RWPE2 (cell line): ENCODE measurements around the gene EEF1G.
"Not testable (repeated sequence)": the region's sequence is repeated elsewhere in the genome, so short reads cannot be mapped to it uniquely, and the experiment has no call there.

Source experiments
- ATAC-seq: fragments of 200-7000 bp; cut with Tn5 transposase; 3 replicates; pipeline ENCODE4 v1.9.1; 2021; ENCODE audit warnings: low read depth
- DNase-seq: peaks from one replicate; pipeline ENCODE4 v3.0.0-alpha.2; 2020; ENCODE audit warnings: low spot score
- H3K27ac ChIP-seq: fragments of 450-650 bp; 2 replicates; pipeline ENCODE4 v1.5.1; 2017; ENCODE audit warnings: mild to moderate bottlenecking; ENCODE audit not compliant: poor library complexity, severe bottlenecking
- H3K27me3 ChIP-seq: fragments of 250-450 bp; sonication (Bioruptor Pico); 2 replicates; pipeline ENCODE4 v1.5.1; 2021; ENCODE audit warnings: mild to moderate bottlenecking, moderate library complexity; ENCODE audit not compliant: insufficient read depth, poor library complexity, severe bottlenecking
- H3K36me3 ChIP-seq: fragments of 250-450 bp; sonication (Bioruptor Pico); 2 replicates; pipeline ENCODE4 v1.5.1; 2020; ENCODE audit warnings: low read depth, mild to moderate bottlenecking, moderate library complexity
- H3K4me1 ChIP-seq: fragments of 250-450 bp; sonication (Bioruptor Pico); 2 replicates; pipeline ENCODE4 v1.5.1; 2021; ENCODE audit warnings: mild to moderate bottlenecking, moderate library complexity; ENCODE audit not compliant: insufficient read depth, poor library complexity, severe bottlenecking
- H3K4me3 ChIP-seq: fragments of 250-450 bp; sonication (Bioruptor Pico); 2 replicates; pipeline ENCODE4 v1.5.1; 2021; ENCODE audit warnings: mild to moderate bottlenecking, moderate library complexity; ENCODE audit not compliant: severe bottlenecking
- H3K9me3 ChIP-seq: fragments of 250-450 bp; sonication (Bioruptor Pico); 2 replicates; pipeline ENCODE4 v1.5.1; 2021; ENCODE audit warnings: mild to moderate bottlenecking, moderate library complexity; ENCODE audit not compliant: severe bottlenecking
- TF ChIP-seq, protein P1 (sequence below): fragments of 450-650 bp; IDR thresholded peaks from one replicate; pipeline ENCODE4 v1.5.1; 2017; ENCODE audit warnings: mild to moderate bottlenecking, moderate library complexity; ENCODE audit not compliant: poor library complexity, severe bottlenecking

The EEF1G gene

GRCh38 chr11:62560566-62561103, 13.1 kb downstream of the EEF1G start:
- H3K4me1 ChIP-seq: peaks cover 48% of the 10 kb centered on the region
- no peaks in the 10 kb centered on the region for H3K9me3 ChIP-seq
- ATAC-seq: peak; percentile 69
- TF ChIP-seq, protein P1, sequence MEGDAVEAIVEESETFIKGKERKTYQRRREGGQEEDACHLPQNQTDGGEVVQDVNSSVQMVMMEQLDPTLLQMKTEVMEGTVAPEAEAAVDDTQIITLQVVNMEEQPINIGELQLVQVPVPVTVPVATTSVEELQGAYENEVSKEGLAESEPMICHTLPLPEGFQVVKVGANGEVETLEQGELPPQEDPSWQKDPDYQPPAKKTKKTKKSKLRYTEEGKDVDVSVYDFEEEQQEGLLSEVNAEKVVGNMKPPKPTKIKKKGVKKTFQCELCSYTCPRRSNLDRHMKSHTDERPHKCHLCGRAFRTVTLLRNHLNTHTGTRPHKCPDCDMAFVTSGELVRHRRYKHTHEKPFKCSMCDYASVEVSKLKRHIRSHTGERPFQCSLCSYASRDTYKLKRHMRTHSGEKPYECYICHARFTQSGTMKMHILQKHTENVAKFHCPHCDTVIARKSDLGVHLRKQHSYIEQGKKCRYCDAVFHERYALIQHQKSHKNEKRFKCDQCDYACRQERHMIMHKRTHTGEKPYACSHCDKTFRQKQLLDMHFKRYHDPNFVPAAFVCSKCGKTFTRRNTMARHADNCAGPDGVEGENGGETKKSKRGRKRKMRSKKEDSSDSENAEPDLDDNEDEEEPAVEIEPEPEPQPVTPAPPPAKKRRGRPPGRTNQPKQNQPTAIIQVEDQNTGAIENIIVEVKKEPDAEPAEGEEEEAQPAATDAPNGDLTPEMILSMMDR: peak; percentile 96
- peaks cover 68% of the 10 kb centered on the region for H3K36me3 ChIP-seq
- H3K27me3 ChIP-seq: no peaks in the 10 kb centered on the region
- H3K4me3 ChIP-seq: no peak overlapping the region
- DNase-seq: peak; percentile 96
- H3K27ac ChIP-seq: peak overlapping the region; percentile 100

DNA sequence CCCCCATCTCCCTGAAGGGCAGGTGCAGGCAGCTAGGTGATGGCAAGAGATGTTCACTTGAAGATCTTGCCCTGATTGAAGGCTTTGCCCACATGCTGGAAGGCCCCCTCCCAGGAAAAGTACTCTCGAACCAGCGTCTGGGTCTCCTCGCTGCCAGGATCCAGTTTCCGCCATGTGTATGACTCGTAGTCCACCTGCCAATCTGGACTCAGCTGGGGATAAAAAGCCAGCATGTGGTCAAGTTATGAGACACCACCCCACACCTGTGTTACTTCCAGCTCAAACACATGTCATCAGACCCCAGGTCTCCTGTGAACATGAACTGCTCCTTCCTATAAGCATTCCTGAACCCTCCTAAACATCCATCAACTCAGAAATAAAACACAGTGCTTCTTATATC, 14.1 kb downstream of the EEF1G start:
- Histone ChIP-seq H3K27ac (peak overlapping the region; percentile 100), H3K36me3 (peaks cover 59% of the 10 kb centered on the region), H3K4me1 (peaks cover 58% of the 10 kb centered on the region)
- H3K9me3 ChIP-seq, H3K27me3 ChIP-seq, ATAC-seq, DNase-seq, H3K4me3 ChIP-seq: not testable (repeated sequence)

GRCh38 chr11:62559204-62559603, 14.5 kb downstream of the EEF1G start:
- Histone ChIP-seq H3K27ac (peak overlapping the region; percentile 100), H3K27me3 (no peaks in the 10 kb centered on the region), H3K9me3 (no peaks in the 10 kb centered on the region), H3K4me3 (no peak overlapping the region), H3K36me3 (peaks cover 57% of the 10 kb centered on the region), H3K4me1 (peaks cover 62% of the 10 kb centered on the region)
- no peak for ATAC-seq
- DNase-seq: no peak
- TF ChIP-seq, protein P1: no peak

DNA sequence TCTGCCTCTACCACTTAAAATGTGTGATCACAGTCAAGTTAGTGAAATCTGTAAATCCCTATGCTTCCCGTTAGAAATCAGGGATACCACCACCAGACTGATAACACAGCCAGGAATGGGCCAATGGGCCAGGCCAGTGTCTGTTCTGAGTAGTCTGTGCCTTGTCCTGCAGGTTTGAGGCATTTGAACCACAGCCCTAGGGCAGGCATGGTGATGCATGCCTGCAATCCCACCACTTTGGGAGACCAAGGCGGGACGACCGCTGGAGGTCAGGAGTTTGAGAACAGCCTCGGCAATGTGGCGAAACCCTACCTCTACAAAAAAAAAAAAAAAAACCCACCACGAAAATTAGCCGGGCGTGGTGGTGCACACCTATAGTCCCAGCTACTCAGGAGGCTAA, 15.0 kb downstream of the EEF1G start:
- Histone ChIP-seq H3K4me1 (peaks cover 68% of the 10 kb centered on the region), H3K27me3 (no peaks in the 10 kb centered on the region), H3K4me3 (no peak overlapping the region), H3K27ac (peak overlapping the region; percentile 100), H3K36me3 (peaks cover 52% of the 10 kb centered on the region), H3K9me3 (no peaks in the 10 kb centered on the region)
- ATAC-seq (no peak), DNase-seq (no peak)
- TF ChIP-seq, protein P1: no peak

DNA sequence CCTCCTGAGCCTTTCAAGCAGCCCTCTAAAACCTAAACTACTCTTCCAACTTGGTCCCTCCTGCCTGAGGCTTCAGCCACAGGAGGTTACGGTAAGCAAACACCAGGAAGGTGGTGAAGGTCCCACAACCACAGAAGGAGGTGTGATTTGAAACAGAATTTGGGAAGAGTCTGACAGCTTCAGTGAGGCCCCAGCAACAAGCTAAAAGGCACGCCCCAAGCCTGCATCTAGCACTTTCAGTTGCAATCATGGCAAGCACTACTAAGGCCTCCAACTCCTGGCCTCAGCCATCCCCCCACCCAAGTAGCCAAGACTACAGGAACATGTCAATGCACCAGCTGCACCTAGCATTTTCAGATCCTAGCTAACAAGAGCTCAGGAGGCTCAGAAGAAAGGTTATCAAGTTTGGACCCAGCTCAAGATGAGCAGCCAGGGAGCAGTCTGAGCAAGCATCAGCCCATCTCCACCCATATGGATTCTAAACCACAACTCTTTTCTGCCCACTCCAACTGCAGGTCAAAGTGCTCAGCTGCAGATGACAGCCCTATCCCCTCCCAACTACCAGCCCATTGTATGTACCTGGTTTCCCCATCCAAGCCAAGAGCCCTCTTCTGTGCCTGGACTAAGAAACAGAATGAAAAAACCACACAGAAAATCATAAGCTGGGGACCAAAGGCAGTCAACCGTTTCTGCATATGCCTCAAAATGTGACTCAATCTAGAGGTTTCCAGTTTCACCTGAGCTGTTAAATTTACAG, 16.6 kb downstream of the EEF1G start:
- TF ChIP-seq, protein P1: no peak
- no peak for ATAC-seq
- H3K27me3 ChIP-seq: no peaks in the 10 kb centered on the region
- no peak overlapping the region for H3K4me3 ChIP-seq
- H3K36me3 ChIP-seq: peaks cover 36% of the 10 kb centered on the region
- no peak for DNase-seq
- peaks cover 78% of the 10 kb centered on the region for H3K4me1 ChIP-seq
- H3K9me3 ChIP-seq: no peaks in the 10 kb centered on the region
- H3K27ac ChIP-seq: peak overlapping the region; percentile 100
